Cardiac fibroblast (primary cell): ENCODE results near the gene SLC6A19.

ENCODE experiments used
- DNase-seq, 2 donors: peaks; one replicate each; pipeline versions ENCODE4 v3.0.0 to v3.0.0-alpha.2; 2010; ENCODE audit warnings: low read depth in 2 of 2
- H3K4me3 ChIP-seq, 2 donors: replicated peaks in 1 of 2; 1 replicate in 1 of 2; 2 replicates in 1 of 2; pipeline ENCODE4 v1.5.1; 2011; ENCODE audit warnings: low read depth in 2 of 2, low read length in 2 of 2, mild to moderate bottlenecking in 2 of 2, moderate library complexity in 1 of 2
- TF ChIP-seq, protein P1 (sequence below): IDR thresholded peaks from one replicate; pipeline ENCODE4 v1.5.1; 2011; ENCODE audit warnings: low read depth, mild to moderate bottlenecking, low read length, inconsistent platforms

Gene SLC6A19

GRCh38 chr5:1175801-1176472 is 25.5 kb upstream of the SLC6A19 start:
- TF ChIP-seq, protein P1, sequence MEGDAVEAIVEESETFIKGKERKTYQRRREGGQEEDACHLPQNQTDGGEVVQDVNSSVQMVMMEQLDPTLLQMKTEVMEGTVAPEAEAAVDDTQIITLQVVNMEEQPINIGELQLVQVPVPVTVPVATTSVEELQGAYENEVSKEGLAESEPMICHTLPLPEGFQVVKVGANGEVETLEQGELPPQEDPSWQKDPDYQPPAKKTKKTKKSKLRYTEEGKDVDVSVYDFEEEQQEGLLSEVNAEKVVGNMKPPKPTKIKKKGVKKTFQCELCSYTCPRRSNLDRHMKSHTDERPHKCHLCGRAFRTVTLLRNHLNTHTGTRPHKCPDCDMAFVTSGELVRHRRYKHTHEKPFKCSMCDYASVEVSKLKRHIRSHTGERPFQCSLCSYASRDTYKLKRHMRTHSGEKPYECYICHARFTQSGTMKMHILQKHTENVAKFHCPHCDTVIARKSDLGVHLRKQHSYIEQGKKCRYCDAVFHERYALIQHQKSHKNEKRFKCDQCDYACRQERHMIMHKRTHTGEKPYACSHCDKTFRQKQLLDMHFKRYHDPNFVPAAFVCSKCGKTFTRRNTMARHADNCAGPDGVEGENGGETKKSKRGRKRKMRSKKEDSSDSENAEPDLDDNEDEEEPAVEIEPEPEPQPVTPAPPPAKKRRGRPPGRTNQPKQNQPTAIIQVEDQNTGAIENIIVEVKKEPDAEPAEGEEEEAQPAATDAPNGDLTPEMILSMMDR: no peak
- H3K4me3 ChIP-seq: no peak overlapping the region
- no peak for DNase-seq

- H3K4me3 ChIP-seq: no peak overlapping the region
- peak in 1 of 2 donors; percentile 9 for DNase-seq
- TF ChIP-seq, protein P1: no peak
Measured at GRCh38 chr5:1176473-1177391, 24.7 kb upstream of the SLC6A19 start.

- no peak overlapping the region for H3K4me3 ChIP-seq
- TF ChIP-seq, protein P1: no peak
- no peak for DNase-seq
Measured at GRCh38 chr5:1177826-1178528, 23.4 kb upstream of the SLC6A19 start.

GRCh38 chr5:1178529-1179382 is 22.6 kb upstream of the SLC6A19 start:
- TF ChIP-seq, protein P1: no peak
- DNase-seq: no peak
- no peak overlapping the region for H3K4me3 ChIP-seq

DNA sequence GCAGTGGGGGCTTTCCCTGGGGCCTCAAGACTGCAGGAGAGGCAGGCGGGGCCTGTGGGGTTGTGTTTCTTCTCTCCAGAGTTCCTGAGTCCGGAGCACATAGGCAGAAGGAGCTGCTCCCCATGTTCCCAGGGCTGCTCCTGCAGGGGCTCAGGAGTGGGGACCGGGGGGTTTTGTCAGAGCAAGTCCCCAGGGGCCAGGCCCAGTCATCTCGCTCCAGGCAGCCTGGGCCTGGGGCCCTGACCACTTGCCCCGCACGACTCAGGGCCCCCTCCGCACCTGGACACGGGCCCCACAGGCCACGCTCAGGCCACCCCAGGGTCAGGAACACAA is 22.0 kb upstream of the SLC6A19 start:
- TF ChIP-seq, protein P1: no peak
- DNase-seq: no peak
- H3K4me3 ChIP-seq: no peak overlapping the region

GRCh38 chr5:1180096-1180495 is 21.3 kb upstream of the SLC6A19 start:
- TF ChIP-seq, protein P1: no peak
- no peak for DNase-seq
- H3K4me3 ChIP-seq: no peak overlapping the region
